HG03378 (cell line): Measurements from ENCODE around the gene KCNN1.
"Not testable (repeated sequence)": the region's sequence is repeated elsewhere in the genome, so short reads cannot be mapped to it uniquely, and the experiment has no call there.

Experiments used
- ATAC-seq: cut with Tn5 transposase; IDR thresholded peaks from one replicate; pipeline ENCODE4 v1.9.1; 2021; ENCODE audit warnings: mild to moderate bottlenecking, moderate library complexity; ENCODE audit not compliant: unreplicated experiment

The KCNN1 gene

GRCh38 chr19:17966550-17967256 is at the start of gene KCNN1:
Gene KCNN1 (plus strand): TSS chr19:17967107. CDS start chr19:17973889, 6,782 bp downstream.
- no peak for ATAC-seq

GRCh38 chr19:17918151-17918550 is 48.8 kb upstream of the KCNN1 start:
- ATAC-seq: not testable (repeated sequence)

GRCh38 chr19:17919122-17919521 is 47.8 kb upstream of the KCNN1 start:
- not testable (repeated sequence) for ATAC-seq

GRCh38 chr19:17920527-17920926 is 46.4 kb upstream of the KCNN1 start:
- ATAC-seq: no peak

GRCh38 chr19:17922138-17922537 is 44.8 kb upstream of the KCNN1 start:
- ATAC-seq: no peak

GRCh38 chr19:17926044-17926443 is 40.9 kb upstream of the KCNN1 start:
- ATAC-seq: no peak

GRCh38 chr19:17929056-17929455 is 37.9 kb upstream of the KCNN1 start:
- no peak for ATAC-seq

GRCh38 chr19:17931532-17932191 is 35.2 kb upstream of the KCNN1 start:
- no peak for ATAC-seq

GRCh38 chr19:17932485-17933338 is 34.2 kb upstream of the KCNN1 start, which contains the start of gene CCDC124:
Gene CCDC124 (plus strand): TSS chr19:17933015. CDS start chr19:17936421, 3,406 bp downstream.
- ATAC-seq: peak; percentile 65

GRCh38 chr19:17933414-17934129 is 33.3 kb upstream of the KCNN1 start:
- ATAC-seq: no peak

GRCh38 chr19:17936379-17936778 is 30.5 kb upstream of the KCNN1 start:
- ATAC-seq: no peak

- ATAC-seq: no peak
Measured at GRCh38 chr19:17937371-17937900, 29.5 kb upstream of the KCNN1 start.

- ATAC-seq: no peak
Measured at GRCh38 chr19:17938092-17938845, 28.6 kb upstream of the KCNN1 start.

- no peak for ATAC-seq
Measured at GRCh38 chr19:17942181-17942580, 24.7 kb upstream of the KCNN1 start.

GRCh38 chr19:17942582-17943273 is 24.2 kb upstream of the KCNN1 start:
- ATAC-seq: no peak

- no peak for ATAC-seq
Measured at GRCh38 chr19:17943274-17944221, 23.4 kb upstream of the KCNN1 start.

- no peak for ATAC-seq
Measured at GRCh38 chr19:17944301-17944700, 22.6 kb upstream of the KCNN1 start.
